Stomach (tissue), 4 donors: ENCODE measurements around the gene ZNF276.

ENCODE experiments used
- CTCF ChIP-seq, 7 experiments: fragments of 450-650 bp in 4 of 7; fragments of 200-600 bp in 3 of 7; sonication (generic) in 3 of 7; IDR thresholded peaks; one replicate each; pipeline ENCODE4 v1.5.1; 2016 to 2019; ENCODE audit warnings: antibody characterized with exemption in 7 of 7, control low read depth in 2 of 7, mild to moderate bottlenecking in 1 of 7
- EP300 ChIP-seq: sonication (generic); formaldehyde crosslinking; IDR thresholded peaks from one replicate; pipeline ENCODE4 v1.6.1; 2017; ENCODE audit warnings: antibody characterized with exemption
- POLR2A ChIP-seq, 4 donors: fragments of 450-650 bp; IDR thresholded peaks; one replicate each; pipeline ENCODE4 v1.6.1; 2016; ENCODE audit warnings: antibody characterized with exemption in 4 of 4, control low read depth in 2 of 4, mild to moderate bottlenecking in 1 of 4, moderate library complexity in 1 of 4

DNA sequence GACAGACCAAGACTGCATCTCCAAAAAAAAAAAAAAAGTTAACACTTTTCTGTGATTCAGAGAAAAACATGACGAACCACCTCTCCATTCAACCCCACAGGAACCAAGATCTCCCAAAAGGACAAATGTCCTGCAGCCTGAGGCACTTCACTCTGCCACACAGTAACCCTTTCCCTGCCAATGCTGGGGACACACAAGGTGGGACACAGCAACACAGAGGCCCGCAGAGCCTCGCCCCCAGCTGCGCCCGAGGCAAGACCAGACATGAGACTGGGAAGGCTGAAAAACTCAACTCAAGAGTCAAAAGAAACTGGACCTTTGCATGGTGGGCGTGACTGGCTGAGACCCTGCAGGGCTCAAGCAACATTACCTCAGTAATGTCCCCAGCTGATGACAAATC, 61.2 kb downstream of the ZNF276 start:
- no peak for TF ChIP-seq CTCF (IDR thresholded peaks at IDR 0.05)
- no peak for TF ChIP-seq POLR2A (IDR thresholded peaks at IDR 0.05)
- no peak for TF ChIP-seq EP300
